Measurements from ENCODE around the gene ADGRA1. TPM values are rescaled to one million over a fixed set of nuclear protein-coding genes. Genes with fewer than 3 reads are reported as not detected.

ADGRA1 gene
- total and polyA plus RNA-seq, 2 donors (not counting 1 experiment from before 2014, with no cell fraction given), result not detected

- Histone ChIP-seq H2AFZ (ENCODE audit: low read length) (no peak overlapping the region), H3K27me3 (ENCODE audit: control insufficient read depth, insufficient read depth, low read length) (no peaks in the 10 kb centered on the region), H3K27ac (ENCODE audit: insufficient read depth, low read length) (no peak overlapping the region), H3K4me1 (ENCODE audit: control insufficient read depth, extremely low read depth, insufficient read depth, low read length) (no peaks in the 10 kb centered on the region), H3K9me3 (ENCODE audit: control insufficient read depth, insufficient read depth, low read depth, low read length) (no peaks in the 10 kb centered on the region), H3K36me3 (ENCODE audit: control insufficient read depth, insufficient read depth, low read length) (no peaks in the 10 kb centered on the region), H3K4me3 (replicated peaks in 1 of 4; ENCODE audit: control extremely low read depth in 1 of 4, insufficient read depth in 1 of 4, low read depth in 3 of 4, low read length in 4 of 4) (no peak overlapping the region), H4K20me1 (ENCODE audit: control insufficient read depth, extremely low read depth, insufficient read depth, low read length) (no peaks in the 10 kb centered on the region), H3K4me2 (ENCODE audit: extremely low read depth, insufficient read depth, low read length) (no peak overlapping the region), H3K79me2 (ENCODE audit: control insufficient read depth, insufficient read depth, low read length) (no peaks in the 10 kb centered on the region), H3K9ac (ENCODE audit: insufficient read depth, low read length) (no peak overlapping the region)
- TF ChIP-seq EZH2 (IDR thresholded peaks at IDR 0.05; ENCODE audit: low read length, missing control alignments) (no peak), CTCF (conservative IDR thresholded peaks at IDR 0.05 in 1 of 2, IDR thresholded peaks at IDR 0.05 in 1 of 2; ENCODE audit: low read depth in 1 of 2, low read length in 2 of 2) (no peak)
- DNase-seq (ENCODE audit: low read depth in 2 of 2), result no peak
Observed at GRCh38 chr10:133115453-133115842, 27.7 kb downstream of the ADGRA1 start.

- Histone ChIP-seq H3K4me1 (ENCODE audit: control insufficient read depth, extremely low read depth, insufficient read depth, low read length) (no peaks in the 10 kb centered on the region), H3K4me2 (ENCODE audit: extremely low read depth, insufficient read depth, low read length) (no peak overlapping the region), H3K36me3 (ENCODE audit: control insufficient read depth, insufficient read depth, low read length) (no peaks in the 10 kb centered on the region), H2AFZ (ENCODE audit: low read length) (no peak overlapping the region), H3K27me3 (ENCODE audit: control insufficient read depth, insufficient read depth, low read length) (no peaks in the 10 kb centered on the region), H3K9me3 (ENCODE audit: control insufficient read depth, insufficient read depth, low read depth, low read length) (no peaks in the 10 kb centered on the region), H3K9ac (ENCODE audit: insufficient read depth, low read length) (no peak overlapping the region), H3K79me2 (ENCODE audit: control insufficient read depth, insufficient read depth, low read length) (no peaks in the 10 kb centered on the region), H3K27ac (ENCODE audit: insufficient read depth, low read length) (no peak overlapping the region), H3K4me3 (replicated peaks in 1 of 4; ENCODE audit: control extremely low read depth in 1 of 4, insufficient read depth in 1 of 4, low read depth in 3 of 4, low read length in 4 of 4) (no peak overlapping the region), H4K20me1 (ENCODE audit: control insufficient read depth, extremely low read depth, insufficient read depth, low read length) (no peaks in the 10 kb centered on the region)
- no peak for DNase-seq (ENCODE audit: low read depth in 2 of 2)
- TF ChIP-seq CTCF (conservative IDR thresholded peaks at IDR 0.05 in 1 of 2, IDR thresholded peaks at IDR 0.05 in 1 of 2; ENCODE audit: low read depth in 1 of 2, low read length in 2 of 2) (no peak), EZH2 (IDR thresholded peaks at IDR 0.05; ENCODE audit: low read length, missing control alignments) (no peak)
Observed at GRCh38 chr10:133115976-133116375, 28.3 kb downstream of the ADGRA1 start.

GRCh38 chr10:133116455-133116854 lies 28.7 kb downstream of the ADGRA1 start:
- peaks cover 2% of the 10 kb centered on the region for H3K9me3 ChIP-seq (ENCODE audit: control insufficient read depth, insufficient read depth, low read depth, low read length)
- H3K27me3 ChIP-seq (ENCODE audit: control insufficient read depth, insufficient read depth, low read length), result no peaks in the 10 kb centered on the region
- no peaks in the 10 kb centered on the region for H4K20me1 ChIP-seq (ENCODE audit: control insufficient read depth, extremely low read depth, insufficient read depth, low read length)
- no peak overlapping the region for H2AFZ ChIP-seq (ENCODE audit: low read length)
- H3K79me2 ChIP-seq (ENCODE audit: control insufficient read depth, insufficient read depth, low read length), result no peaks in the 10 kb centered on the region
- H3K4me3 ChIP-seq (replicated peaks in 1 of 4; ENCODE audit: control extremely low read depth in 1 of 4, insufficient read depth in 1 of 4, low read depth in 3 of 4, low read length in 4 of 4), result no peak overlapping the region
- H3K4me2 ChIP-seq (ENCODE audit: extremely low read depth, insufficient read depth, low read length), result no peak overlapping the region
- TF ChIP-seq CTCF (conservative IDR thresholded peaks at IDR 0.05 in 1 of 2, IDR thresholded peaks at IDR 0.05 in 1 of 2; ENCODE audit: low read depth in 1 of 2, low read length in 2 of 2), result no peak
- TF ChIP-seq EZH2 (IDR thresholded peaks at IDR 0.05; ENCODE audit: low read length, missing control alignments), result no peak
- DNase-seq (ENCODE audit: low read depth in 2 of 2), result no peak
- no peak overlapping the region for H3K9ac ChIP-seq (ENCODE audit: insufficient read depth, low read length)
- H3K36me3 ChIP-seq (ENCODE audit: control insufficient read depth, insufficient read depth, low read length), result no peaks in the 10 kb centered on the region
- no peak overlapping the region for H3K27ac ChIP-seq (ENCODE audit: insufficient read depth, low read length)
- no peaks in the 10 kb centered on the region for H3K4me1 ChIP-seq (ENCODE audit: control insufficient read depth, extremely low read depth, insufficient read depth, low read length)
